ENCODE measurements around the gene MICA.
"Not testable (repeated sequence)": the region's sequence is repeated elsewhere in the genome, so short reads cannot be mapped to it uniquely, and the experiment has no call there.

The MICA gene

DNA sequence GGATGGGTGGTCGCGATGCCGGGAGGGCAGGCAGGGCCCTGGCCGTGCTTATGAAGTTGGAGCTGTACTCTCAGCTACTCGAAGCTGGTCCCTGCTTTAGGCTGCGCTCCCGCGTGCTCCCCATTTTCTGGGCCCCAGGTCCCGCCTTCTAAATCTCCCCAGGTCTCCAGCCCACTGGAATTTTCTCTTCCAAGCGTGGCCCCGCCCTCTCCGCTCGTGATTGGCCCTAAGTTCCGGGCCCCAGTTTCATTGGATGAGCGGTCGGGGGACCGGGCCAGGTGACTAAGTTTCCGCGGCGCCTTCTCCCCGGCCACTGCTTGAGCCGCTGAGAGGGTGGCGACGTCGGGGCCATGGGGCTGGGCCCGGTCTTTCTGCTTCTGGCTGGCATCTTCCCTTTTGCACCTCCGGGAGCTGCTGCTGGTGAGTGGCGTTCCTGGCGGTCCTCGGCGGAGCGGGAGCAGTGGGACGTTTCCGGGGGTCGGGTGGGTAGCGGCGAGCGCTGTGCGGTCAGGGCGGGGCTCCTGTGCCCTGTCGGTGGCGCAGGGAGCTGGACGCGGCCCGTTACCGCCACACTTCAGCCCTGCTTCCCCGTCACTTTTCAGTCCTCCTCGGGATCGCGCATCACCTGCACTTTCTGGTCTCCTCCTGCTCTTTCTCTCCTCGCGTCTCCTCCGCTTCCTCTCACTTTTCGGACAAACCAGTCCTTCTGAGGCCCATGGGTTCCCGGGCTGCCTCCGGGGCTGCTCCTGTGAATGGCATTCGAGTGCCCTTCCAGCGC is at the start of gene MICA:
TSS of gene MICA (plus strand) at position 313 of the 778 bp plus-strand sequence. CDS start at position 351, 38 bp downstream.
- peak; percentile 96 for DNase-seq (ENCODE audit: low read depth, low spot score)

DNA sequence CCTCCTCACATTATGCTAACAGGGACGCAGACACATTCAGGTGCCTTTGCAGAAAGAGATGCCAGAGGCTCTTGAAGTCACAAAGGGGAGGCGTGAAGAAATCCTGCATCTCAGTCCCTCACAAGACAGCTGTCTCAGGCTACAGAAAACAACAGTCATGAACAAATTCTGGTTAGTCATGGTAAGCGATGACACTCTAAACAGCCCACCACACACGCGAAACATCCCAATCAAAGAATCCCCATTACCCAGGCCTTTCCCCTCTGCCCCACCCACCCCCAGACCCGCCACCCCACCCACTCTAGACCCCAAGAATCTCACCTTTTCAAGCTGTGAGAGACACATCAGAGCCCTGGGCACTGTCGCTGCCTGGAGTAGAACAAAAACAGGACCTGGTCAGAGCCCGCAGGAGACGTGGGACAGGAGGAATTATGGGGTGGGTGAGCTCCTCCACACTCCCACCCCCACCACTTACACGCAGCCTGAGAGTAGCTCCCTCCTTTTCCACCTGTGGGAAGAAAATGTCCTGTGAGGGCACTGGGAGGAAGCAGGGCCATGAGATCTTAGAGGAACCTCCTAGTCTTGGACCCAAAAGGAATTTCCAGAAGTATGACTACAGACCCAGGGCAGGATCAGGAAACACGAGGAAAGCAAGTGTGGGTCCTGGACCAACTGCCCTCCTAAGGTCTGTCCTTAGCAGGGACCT is 49.1 kb upstream of the MICA start:
- no peak for DNase-seq (ENCODE audit: low read depth, low spot score)

DNA sequence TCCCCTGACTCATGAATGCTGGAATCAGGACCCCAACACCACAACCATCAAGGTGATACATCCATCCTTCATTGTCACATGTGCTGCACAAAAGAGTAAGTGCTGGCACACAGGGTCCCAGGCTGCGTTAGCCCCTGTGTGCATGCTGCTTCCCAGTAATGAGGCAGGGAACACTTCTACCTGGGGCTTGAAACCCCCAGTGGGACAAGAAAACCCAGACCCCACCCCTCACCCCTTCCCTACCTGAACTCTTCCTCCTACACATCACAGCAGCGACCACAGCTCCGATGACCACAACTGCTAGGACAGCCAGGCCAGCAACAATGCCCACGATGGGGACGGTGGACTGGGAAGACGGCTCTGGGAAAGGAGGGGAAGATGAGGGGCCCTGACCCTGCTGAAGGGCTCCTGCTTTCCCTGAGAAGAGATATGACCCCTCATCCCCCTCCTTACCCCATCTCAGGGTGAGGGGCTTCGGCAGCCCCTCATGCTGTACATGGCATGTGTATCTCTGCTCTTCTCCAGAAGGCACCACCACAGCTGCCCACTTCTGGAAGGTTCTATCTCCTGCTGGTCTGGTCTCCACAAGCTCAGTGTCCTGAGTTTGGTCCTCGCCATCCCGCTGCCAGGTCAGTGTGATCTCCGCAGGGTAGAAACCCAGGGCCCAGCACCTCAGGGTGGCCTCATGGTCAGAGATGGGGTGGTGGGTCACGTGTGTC is 48.4 kb upstream of the MICA start:
- DNase-seq (ENCODE audit: low read depth, low spot score) = no peak

DNA sequence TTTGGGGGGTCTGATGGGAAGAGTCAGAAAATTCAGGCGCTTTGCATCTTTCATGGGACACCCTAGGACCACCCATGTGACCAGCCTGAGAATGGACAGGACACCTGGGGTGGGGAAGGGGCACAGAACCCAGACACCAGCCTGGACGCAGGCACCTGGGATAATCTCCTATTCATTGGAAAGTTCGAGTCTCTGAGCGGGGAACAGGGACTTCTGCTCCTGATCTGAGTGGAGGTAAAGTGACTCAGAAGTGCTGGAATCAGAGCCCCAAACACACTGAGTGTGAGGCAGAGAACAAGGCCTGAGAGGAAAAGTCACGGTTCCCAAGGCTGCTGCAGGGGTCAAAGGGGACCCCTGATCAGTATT is 47.8 kb upstream of the MICA start:
- no peak for DNase-seq (ENCODE audit: low read depth, low spot score)

DNA sequence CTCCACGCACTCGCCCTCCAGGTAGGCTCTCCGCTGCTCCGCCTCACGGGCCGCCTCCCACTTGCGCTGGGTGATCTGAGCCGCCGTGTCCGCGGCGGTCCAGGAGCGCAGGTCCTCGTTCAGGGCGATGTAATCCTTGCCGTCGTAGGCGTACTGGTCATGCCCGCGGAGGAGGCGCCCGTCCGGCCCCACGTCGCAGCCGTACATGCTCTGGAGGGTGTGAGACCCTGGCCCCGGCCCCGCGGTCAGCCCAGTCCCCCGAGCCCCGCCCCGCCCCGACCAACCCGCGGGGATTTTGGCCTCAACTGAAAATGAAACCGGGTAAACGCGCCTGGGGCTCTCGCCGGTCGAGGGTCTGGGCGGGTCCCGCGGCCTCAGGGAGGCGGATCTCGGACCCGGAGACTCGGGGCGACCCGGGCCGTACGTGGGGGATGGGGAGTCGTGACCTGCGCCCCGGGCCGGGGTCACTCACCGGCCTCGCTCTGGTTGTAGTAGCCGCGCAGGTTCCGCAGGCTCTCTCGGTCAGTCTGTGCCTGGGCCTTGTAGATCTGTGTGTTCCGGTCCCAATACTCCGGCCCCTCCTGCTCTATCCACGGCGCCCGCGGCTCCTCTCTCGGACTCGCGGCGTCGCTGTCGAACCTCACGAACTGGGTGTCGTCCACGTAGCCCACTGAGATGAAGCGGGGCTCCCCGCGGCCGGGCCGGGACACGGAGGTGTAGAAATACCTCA is 47.0 kb upstream of the MICA start:
- DNase-seq (ENCODE audit: low read depth, low spot score) = peak; percentile 42

DNA sequence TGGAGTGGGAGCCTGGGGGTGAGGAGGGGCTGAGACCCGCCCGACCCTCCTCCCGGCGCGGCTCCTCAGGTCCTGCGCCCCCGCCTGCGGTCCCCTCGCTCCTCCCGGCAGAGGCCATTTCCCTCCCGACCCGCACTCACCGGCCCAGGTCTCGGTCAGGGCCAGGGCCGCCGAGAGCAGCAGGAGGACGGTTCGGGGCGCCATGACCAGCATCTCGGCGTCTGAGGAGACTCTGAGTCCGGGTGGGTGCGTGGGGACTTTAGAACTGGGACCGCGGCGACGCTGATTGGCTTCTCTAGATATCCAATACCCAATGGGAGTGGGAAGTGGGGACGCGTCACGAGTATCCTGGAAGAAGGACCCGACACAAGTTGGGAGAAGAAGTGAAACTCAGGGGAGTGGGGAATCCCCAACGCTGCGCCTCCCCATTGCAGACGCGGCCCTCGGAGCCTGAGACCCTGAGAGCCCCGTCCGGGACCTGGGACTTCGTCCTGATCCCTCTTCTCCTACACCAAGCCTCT is 46.4 kb upstream of the MICA start, which contains the start of gene HLA-B:
TSS of gene HLA-B (minus strand) at position 234 of the 521 bp plus-strand sequence. CDS start at position 213, 21 bp downstream.
- DNase-seq (ENCODE audit: low read depth, low spot score) = peak; percentile 94

DNA sequence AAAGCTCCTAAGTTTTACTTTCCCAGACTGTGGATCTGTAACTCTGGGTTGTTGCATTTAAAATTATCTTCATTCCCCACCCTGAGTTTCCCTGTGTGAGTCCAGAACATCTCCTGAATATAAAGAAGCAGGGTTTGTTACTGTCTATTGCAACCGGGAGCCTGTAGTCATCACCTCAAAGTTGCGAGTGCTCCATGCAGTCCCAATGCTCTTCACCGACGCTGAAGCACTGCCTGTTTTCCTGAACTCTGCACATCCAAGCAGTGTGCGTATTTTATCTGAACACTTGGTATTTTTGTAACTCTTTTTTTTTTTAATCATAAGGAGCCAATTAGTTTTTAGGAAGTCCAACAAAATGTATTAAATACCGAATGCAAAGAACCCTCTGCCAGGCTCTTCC is 45.5 kb upstream of the MICA start:
- DNase-seq (ENCODE audit: low read depth, low spot score) = no peak

DNA sequence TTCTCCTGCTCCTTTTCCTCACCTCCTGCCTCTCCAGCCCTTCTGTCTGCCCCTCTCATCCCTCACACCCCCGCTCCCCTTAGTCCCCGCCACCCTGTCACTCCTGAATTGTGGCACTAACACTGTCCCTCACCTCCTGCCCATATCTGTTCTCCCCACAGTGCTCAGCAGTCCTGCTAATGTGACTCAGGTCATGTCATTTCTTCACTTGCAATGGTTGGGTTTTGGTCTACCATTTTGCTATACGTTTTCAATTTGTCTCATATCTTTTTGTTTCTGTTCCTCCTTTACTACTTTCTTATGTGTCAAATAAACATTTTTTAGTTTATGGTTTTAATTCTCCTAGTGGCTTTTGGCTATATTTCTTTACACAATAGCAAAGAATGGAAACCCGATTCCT is 45.1 kb upstream of the MICA start:
- DNase-seq (ENCODE audit: low read depth, low spot score) = no peak

DNA sequence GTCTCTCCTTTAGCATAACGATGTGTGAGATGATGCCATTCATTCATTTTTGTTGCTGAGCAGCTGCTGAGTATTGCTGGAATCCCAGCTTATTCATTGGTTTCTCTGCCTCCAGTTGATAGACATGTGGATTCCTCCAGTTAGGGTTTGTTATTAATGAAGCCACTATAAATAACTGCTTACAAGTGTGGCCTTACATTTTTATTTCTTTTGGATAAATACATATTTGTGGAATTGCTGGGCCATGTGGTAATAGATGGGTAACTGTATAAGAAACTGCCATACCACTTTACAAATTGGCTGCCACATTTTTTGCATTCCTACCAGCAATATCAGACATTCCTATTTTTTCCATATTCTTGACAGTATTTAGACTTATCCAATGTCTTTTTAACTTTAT is 43.8 kb upstream of the MICA start:
- no peak for DNase-seq (ENCODE audit: low read depth, low spot score)

DNA sequence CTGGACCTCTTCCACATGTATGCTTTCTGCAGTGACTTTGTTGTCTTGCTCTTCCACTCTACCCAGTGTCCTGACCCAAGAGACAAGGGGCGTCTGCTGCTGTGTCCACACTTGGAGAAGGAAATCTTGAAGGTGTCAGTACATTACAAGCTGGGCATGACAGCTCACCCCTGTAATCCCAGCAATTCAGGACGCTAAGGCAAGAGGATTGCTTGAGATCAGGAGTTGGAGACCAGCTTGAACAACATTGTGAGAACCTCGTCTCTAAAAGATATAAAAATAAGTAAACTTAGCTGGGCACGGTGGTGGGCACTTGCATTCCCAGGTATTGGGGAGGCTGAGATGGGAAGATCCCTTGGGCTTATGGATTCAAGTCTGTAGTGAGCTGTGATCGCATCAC is 40.6 kb upstream of the MICA start:
- no peak for DNase-seq (ENCODE audit: low read depth, low spot score)

DNA sequence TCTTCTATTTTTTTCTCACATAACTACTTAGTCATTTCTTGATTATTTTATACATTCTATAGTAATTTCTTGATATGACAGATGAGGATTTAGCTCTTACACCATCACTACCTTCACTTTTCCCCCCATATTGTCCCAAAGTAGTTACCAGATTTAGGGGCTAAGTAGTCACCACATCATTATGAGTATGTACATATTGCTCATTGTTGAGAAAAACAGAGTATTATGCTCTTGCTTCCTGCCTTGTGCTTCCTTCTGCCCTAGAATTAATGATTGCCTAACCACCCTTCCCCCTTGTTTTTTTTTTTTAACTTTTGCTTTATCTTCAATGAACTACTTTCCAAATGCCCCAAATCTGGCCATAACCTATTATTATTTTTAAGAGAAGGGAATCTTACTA is 39.6 kb upstream of the MICA start:
- DNase-seq (ENCODE audit: low read depth, low spot score) = no peak

DNA sequence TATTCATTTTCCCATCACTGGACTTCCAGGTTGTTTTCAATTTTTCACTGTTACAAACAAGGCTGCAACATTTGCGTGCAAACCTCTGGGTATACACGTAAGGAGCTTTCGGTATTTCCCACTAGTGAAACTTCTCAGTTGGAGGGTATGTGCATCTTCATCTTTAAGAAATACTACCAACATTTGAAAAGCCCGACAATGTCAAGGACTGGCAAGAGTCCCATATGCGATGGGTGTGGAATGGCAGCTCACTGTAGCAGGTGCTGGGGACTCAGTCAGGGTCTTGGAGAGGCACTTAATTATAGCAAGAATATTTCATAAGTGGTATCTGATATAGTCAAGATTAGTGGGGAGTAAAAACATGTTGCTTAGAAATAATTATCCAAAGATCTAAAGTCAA is 37.5 kb upstream of the MICA start:
- DNase-seq (ENCODE audit: low read depth, low spot score) = no peak

DNA sequence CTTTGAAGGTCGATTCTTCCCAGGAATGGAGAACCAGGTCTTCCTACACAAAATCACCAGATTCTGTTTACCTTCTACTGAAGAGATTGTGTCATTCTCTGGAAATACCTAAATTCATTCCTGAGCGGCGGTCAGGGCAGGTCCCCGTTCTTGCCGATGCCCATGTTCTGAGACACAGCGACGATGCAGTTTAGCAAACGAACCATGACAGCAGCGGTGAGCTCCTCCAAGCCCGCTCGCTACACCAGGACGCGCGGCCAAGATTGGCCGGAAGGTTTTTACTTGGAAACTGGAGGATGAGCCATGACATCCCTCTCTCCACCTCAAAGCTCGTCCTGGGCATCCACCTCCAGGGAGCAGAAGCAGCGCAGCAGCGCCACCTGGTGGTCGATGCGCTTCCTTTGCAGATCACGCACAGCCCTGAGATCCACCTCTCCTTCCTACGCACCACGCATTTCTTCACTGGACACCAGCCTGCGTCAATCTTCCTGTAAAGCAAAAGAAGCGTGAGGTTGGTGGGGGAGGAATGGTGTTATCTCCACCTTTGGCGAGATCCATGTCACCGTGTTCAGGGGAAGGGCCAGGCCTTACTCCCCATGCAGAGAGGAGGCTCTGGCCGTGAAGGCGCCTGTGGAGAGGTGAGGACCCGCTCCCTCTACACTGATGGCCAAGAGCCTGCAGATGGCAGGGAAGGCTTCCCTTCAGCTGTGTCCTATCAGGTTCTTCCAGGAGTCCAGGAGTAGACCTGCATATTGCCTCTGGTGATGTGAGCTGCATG is 36.5 kb upstream of the MICA start:
- DNase-seq (ENCODE audit: low read depth, low spot score) = peak; percentile 94

DNA sequence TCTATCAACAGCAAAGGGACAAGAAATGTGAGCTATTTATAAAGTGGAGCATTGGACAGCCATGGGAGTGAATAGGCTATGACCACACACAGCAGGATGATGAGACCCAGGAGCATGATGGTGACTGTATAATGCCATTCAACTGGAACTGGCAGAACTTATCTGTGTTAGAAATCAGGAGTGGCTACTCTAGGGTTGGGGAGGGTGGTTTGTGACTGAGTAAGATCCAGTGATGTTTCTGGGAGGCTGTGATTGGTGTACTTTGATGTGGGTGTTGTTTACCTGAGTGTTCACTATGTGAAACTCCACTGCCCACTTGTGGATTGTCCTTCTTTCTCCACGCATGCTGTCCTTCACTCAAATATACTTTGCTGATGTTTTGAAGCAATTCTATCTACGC is 34.9 kb upstream of the MICA start:
- no peak for DNase-seq (ENCODE audit: low read depth, low spot score)

DNA sequence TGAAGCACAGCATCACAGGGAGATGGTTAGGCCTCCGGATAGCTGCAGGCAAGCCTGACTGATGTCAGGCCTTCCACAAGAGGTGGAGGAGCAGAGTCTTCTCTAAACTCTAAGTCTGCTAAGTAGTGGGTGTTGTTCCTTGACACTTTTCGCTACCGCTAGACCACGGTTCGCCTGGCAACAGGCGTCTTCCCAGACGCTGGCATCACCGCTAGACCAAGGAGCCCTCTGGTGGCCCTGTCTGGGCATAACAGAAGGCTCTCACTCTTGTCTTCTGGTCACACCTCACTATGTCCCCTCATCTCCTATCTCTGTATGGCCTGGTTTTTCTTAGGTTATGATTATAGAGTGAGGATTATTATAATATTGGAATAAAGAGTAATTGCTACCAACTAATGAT is 29.3 kb upstream of the MICA start:
- DNase-seq (ENCODE audit: low read depth, low spot score) = not testable (repeated sequence)

DNA sequence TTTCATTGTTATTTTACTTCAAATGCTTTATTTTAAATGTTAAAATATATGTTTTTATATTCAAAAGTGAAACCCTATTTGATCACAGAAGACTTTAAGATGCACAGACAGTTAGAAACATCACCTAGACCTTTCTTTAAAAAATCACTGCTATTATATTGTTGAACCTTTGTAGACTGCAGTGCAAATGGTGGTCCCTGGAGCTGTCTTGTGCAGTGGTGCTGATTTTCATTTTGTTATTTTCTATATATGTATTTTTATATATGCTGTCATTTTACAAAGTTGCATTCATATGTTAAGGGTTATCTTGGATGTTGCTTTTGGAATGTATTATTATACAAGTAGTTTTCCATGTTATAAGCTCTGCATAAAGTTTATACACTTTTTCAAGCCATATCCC is 27.7 kb upstream of the MICA start:
- no peak for DNase-seq (ENCODE audit: low read depth, low spot score)

DNA sequence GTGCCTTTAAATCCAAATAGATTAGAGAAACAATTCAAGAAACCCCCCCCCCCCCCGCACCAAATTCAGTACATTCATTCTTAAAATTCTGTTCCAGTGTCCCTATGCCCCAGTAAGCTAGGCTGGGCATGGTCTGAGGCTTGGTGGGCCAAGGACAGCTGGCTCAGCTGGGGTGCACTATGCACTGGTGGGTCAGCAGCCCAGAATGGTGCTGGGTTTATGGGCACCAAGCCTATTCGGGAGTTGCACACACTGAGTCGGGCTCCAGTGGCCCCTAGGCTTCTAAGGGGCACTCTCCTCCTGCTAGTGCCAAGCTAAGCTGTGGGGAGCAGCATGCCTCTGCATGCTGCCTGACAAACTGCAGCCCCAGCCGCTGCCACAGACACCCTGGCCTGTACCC is 26.4 kb upstream of the MICA start:
- no peak for DNase-seq (ENCODE audit: low read depth, low spot score)

DNA sequence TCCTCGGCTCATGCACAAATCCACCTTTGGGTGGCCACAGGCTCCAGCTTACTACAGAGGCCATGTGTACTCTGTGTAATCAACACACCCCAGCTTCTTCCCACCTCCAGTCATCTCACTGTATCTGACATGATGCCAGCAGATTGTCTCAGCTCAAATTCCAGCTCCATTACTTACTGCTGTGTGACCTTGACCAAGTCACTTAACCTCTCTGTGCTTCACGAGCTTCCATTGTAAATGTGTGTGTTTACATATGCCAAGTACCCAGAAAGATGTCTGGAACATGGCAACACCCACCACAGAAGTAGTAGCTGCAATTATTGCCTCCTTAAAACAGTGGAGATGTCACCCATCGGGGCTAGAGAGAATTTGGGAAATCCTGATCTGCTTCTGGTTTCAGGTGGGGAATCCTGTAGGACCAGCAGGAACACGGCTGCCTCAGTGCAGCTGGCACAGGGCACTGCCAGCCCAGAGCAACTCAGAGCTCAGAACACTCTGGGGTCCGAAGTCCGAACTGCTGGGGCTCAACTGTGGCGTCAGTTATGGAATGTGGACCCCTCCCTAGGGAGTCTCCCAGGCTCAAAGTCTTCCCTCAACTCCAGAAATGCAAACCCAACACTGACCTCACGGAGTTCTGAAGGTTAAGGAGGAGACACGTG is 25.2 kb upstream of the MICA start:
- no peak for DNase-seq (ENCODE audit: low read depth, low spot score)

DNA sequence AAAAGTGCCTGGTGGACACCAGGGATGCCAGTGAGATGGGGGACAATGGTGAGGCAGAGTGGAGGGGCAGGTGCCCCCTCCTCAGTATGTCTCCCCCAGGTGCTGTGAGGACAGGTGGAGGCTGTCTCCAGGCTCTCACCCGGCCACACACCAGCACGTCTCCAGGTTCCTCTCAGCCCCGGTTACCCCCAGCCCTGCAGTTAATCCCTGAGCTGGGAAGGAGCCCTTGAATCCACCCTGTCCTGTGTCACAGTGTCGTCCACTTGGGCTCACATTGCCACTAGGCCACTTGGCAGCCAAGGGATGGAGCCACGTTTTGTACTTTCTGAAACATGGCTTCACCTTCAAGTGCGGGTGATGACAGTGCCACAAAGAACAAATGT is 24.7 kb upstream of the MICA start:
- DNase-seq (ENCODE audit: low read depth, low spot score) = no peak

DNA sequence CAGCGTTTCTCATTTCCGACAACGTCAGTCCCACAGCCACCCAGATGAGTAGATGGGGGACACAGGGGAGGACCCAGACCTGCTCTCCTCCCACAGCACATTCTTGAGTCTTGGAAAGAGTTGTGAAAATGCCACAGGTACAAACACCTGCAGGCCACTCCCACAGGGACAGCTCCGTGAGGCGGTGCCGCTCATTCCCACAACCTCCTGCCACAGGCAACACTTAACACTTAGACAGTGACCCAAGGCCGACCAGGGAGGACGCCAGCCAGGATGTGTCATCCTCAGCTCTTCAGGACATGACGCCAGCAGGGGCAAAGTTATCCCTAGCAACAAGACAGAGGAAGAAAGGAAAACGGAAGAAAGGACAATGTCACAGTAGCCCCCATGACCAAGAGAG is 23.5 kb upstream of the MICA start:
- no peak for DNase-seq (ENCODE audit: low read depth, low spot score)
